HepG2 (cell line): ENCODE results near the gene ABT1. TPM values are rescaled to one million over a fixed set of nuclear protein-coding genes. Genes with fewer than 3 reads are reported as not detected.

Experiments used
- ATAC-seq: fragments of 200-7000 bp; cut with Tn5 transposase; 3 replicates; pipeline ENCODE4 v1.9.1; 2020; ENCODE audit warnings: mild to moderate bottlenecking, moderate library complexity
- BruUV-seq: library from RNA; stranded (reverse); fragments of 400-500 nt; replicated peaks from 2 replicates; lab custom pipeline; 2021; lab: Mats Ljungman, UMichigan
- CTCF ChIA-PET: fragments of 300-600 bp; formaldehyde crosslinking; extraction: SDS; loops from one replicate; lab custom pipeline; 2021; ENCODE audit warnings: low total read pairs, inconsistent platforms, low intra/inter-chr PET ratio; lab: Yijun Ruan, JAX
- POLR2A ChIA-PET: fragments of 350-600 bp; sonication (Branson Sonifier 250); formaldehyde crosslinking; loops from one replicate; lab custom pipeline; 2020; ENCODE audit warnings: antibody characterized with exemption, inconsistent platforms; lab: Yijun Ruan, JAX
- DNase-seq: peaks from one replicate; pipeline ENCODE4 v3.0.0-alpha.2; 2015; ENCODE audit warnings: low spot score
- FAIRE-seq: peaks from 3 replicates; lab custom pipeline; 2011; peaks lifted over from hg19 to GRCh38; lab: Jason Lieb, UNC
- H2AFZ ChIP-seq: one replicate; pipeline ENCODE4 v1.6.1; 2011; ENCODE audit warnings: low read length, inconsistent platforms
- H3K27ac ChIP-seq: fragments of 300-600 bp; 3 replicates; pipeline ENCODE4 v1.8.0; 2011; ENCODE audit warnings: mixed run types, mild to moderate bottlenecking, mixed read lengths, low read length, inconsistent platforms; ENCODE audit not compliant: insufficient read depth; ENCODE audit errors: extremely low read length
- H3K27me3 ChIP-seq, 2 experiments: fragments of 200-600 bp in 1 of 2; 2 replicates in 1 of 2; 3 replicates in 1 of 2; pipeline versions ENCODE4 v1.6.0 to v1.8.0; 2011; ENCODE audit warnings: low read length in 2 of 2, mild to moderate bottlenecking in 2 of 2, moderate library complexity in 2 of 2, inconsistent platforms in 1 of 2; ENCODE audit not compliant: insufficient read depth in 2 of 2, control insufficient read depth in 1 of 2
- H3K36me3 ChIP-seq, 2 experiments: fragments of 200-600 bp in 1 of 2; replicated peaks in 1 of 2; 2 replicates in 1 of 2; 3 replicates in 1 of 2; pipeline versions ENCODE4 v1.5.1 to v1.8.0; 2011; ENCODE audit warnings: low read length in 2 of 2, inconsistent platforms in 1 of 2; ENCODE audit not compliant: insufficient read depth in 2 of 2, control insufficient read depth in 1 of 2
- H3K4me1 ChIP-seq: 2 replicates; pipeline ENCODE4 v1.5.1; 2012; ENCODE audit warnings: low read length, inconsistent platforms; ENCODE audit not compliant: insufficient read depth
- H3K4me2 ChIP-seq: 2 replicates; pipeline ENCODE4 v1.6.0; 2011; ENCODE audit warnings: low read depth, low read length, inconsistent platforms
- H3K4me3 ChIP-seq, 3 experiments: fragments of 200-600 bp in 1 of 3; sonication (generic), shearing (Covaris generic) in 1 of 3; replicated peaks in 1 of 3; 2 replicates each; pipeline ENCODE4 v1.5.1; 2011 to 2016; ENCODE audit warnings: low read length in 3 of 3, inconsistent platforms in 2 of 3, low read depth in 2 of 3, mild to moderate bottlenecking in 2 of 3, control low read depth in 1 of 3, mixed read lengths in 1 of 3; ENCODE audit not compliant: insufficient read depth in 1 of 3
- H3K79me2 ChIP-seq: one replicate; pipeline ENCODE4 v1.6.1; 2011; ENCODE audit warnings: low read length, inconsistent platforms; ENCODE audit not compliant: insufficient read depth
- H3K9ac ChIP-seq: 2 replicates; pipeline ENCODE4 v1.6.0; 2011; ENCODE audit warnings: mild to moderate bottlenecking, low read depth, low read length, inconsistent platforms; ENCODE audit not compliant: insufficient read depth
- H3K9me3 ChIP-seq: 2 replicates; pipeline ENCODE4 v1.5.1; 2012; ENCODE audit warnings: mild to moderate bottlenecking, low read length
- H4K20me1 ChIP-seq: 2 replicates; pipeline ENCODE4 v1.6.0; 2011; ENCODE audit warnings: inconsistent platforms, mild to moderate bottlenecking, low read length, moderate library complexity; ENCODE audit not compliant: insufficient read depth
- KLF15 ChIP-seq: sonication (generic); formaldehyde crosslinking; IDR thresholded peaks from 2 replicates; pipeline ENCODE4 v1.8.1; 2023; ENCODE audit warnings: borderline replicate concordance, mild to moderate bottlenecking, inconsistent platforms, missing genetic modification reagents, mixed read lengths
- MAFF ChIP-seq: IDR thresholded peaks from 2 replicates; pipeline ENCODE4 v1.6.1; 2011; ENCODE audit warnings: low read depth, low read length, improper control_type of control experiment
- MAFK ChIP-seq, 2 experiments: IDR thresholded peaks in 1 of 2; conservative IDR thresholded peaks in 1 of 2; 2 replicates each; pipeline ENCODE4 v1.6.1; 2011; ENCODE audit warnings: improper control_type of control experiment in 2 of 2, low read length in 2 of 2
- POLR2A ChIP-seq, 2 experiments: IDR thresholded peaks; 2 replicates each; pipeline ENCODE4 v1.6.1; 2011; ENCODE audit warnings: low read depth in 2 of 2, low read length in 2 of 2, mild to moderate bottlenecking in 1 of 2, moderate library complexity in 1 of 2; ENCODE audit not compliant: insufficient read depth in 1 of 2
- SNAPC5 ChIP-seq: sonication (generic); formaldehyde crosslinking; IDR thresholded peaks from 2 replicates; pipeline ENCODE4 v1.8.1; 2023; ENCODE audit warnings: mild to moderate bottlenecking, missing genetic modification reagents, borderline replicate concordance
- ZBTB37 ChIP-seq: sonication (generic); formaldehyde crosslinking; IDR thresholded peaks from 2 replicates; pipeline ENCODE4 v1.4.0; 2020; ENCODE audit warnings: mild to moderate bottlenecking, missing genetic modification reagents
- ZNF367 ChIP-seq: sonication (generic); formaldehyde crosslinking; IDR thresholded peaks from 2 replicates; pipeline ENCODE4 v1.4.0; 2020; ENCODE audit warnings: missing genetic modification reagents, borderline replicate concordance
- ZNF644 ChIP-seq: IDR thresholded peaks from 2 replicates; pipeline ENCODE4 v1.6.1; 2016; ENCODE audit warnings: low read depth
- ZNF749 ChIP-seq: sonication (generic); formaldehyde crosslinking; IDR thresholded peaks from 2 replicates; pipeline ENCODE4 v1.8.0; 2022; ENCODE audit warnings: mild to moderate bottlenecking, missing genetic modification reagents, moderate library complexity, borderline replicate concordance
- WGBS: methylation state at CpG from one replicate; pipeline ENCODE4 v1.1.6; 2017; ENCODE audit warnings: low lambda C conversion rate; 5-methylcytosine and 5-hydroxymethylcytosine counted together
- in situ Hi-C: cut with HindIII; loops from 2 replicates; pipeline ENCODE4 v1.10.0; 2017; ENCODE audit warnings: low pct_unique_long_range_greater_than_20kb; ENCODE audit not compliant: extremely low pct_ligation_motif_present
- intact Hi-C: fragments of 100-400 bp; cut with micrococcal nuclease; formaldehyde crosslinking; loops from one replicate; pipeline ENCODE4 v1.10.0; 2022; ENCODE audit not compliant: unreplicated experiment
- polyA plus RNA-seq, 8 experiments: library from polyadenylated mRNA; depleted of rRNA in 3 of 8; stranded (reverse) in 7 of 8; unstranded in 1 of 8; fragments of >200 nt; fragmentation: Illumina TruSeq in 4 of 8; extraction: Trizol in 4 of 8; gene quantifications; 2 replicates each; pipeline versions ENCODE4 v1.2.1 to v1.2.3, GENCODE V29; 2011 to 2016; ENCODE audit warnings: low read depth in 4 of 8, missing spikeins in 1 of 8, mixed read lengths in 1 of 8; ENCODE audit not compliant: insufficient read depth in 1 of 8
- total RNA-seq, 5 experiments: library from RNA; depleted of rRNA; stranded (reverse); fragments of >200 nt; fragmentation: Illumina TruSeq; extraction: Trizol; gene quantifications; 2 replicates each; pipeline ENCODE4 v1.2.3, GENCODE V29; 2016; ENCODE audit warnings: low read depth in 1 of 5

ABT1 gene
- total and polyA plus RNA-seq, 2 of the 13 experiments (the other 11 are each of a cell fraction or from before 2014, with no cell fraction given) = 38.4 TPM

GRCh38 chr6:26602262-26602661 is 5.5 kb downstream of the ABT1 start:
- TF ChIP-seq MAFK (conservative IDR thresholded peaks at IDR 0.05 in 1 of 2, IDR thresholded peaks at IDR 0.05 in 1 of 2; ENCODE audit: low read length in 2 of 2) = peak; percentile 76 to 86
- TF ChIP-seq KLF15 (CRISPR knock-in tag) = no peak
- peak; percentile 82 for TF ChIP-seq MAFF
- TF ChIP-seq SNAPC5 (CRISPR knock-in tag) = no peak
- TF ChIP-seq ZNF367 (CRISPR knock-in tag) = no peak
- no peak for TF ChIP-seq ZNF749 (CRISPR knock-in tag)
- no peak for TF ChIP-seq ZNF644 (CRISPR knock-in tag)
- TF ChIP-seq POLR2A (IDR thresholded peaks at IDR 0.05; ENCODE audit: insufficient read depth in 1 of 2, low read depth in 2 of 2, low read length in 2 of 2) = no peak
- TF ChIP-seq ZBTB37 = no peak
- Histone ChIP-seq H3K79me2 (peaks cover 10% of the 10 kb centered on the region), H3K9ac (no peak overlapping the region), H3K36me3 (peaks cover 4 to 19% of the 10 kb centered on the region in 2 experiments), H3K4me1 (peaks cover 8% of the 10 kb centered on the region), H4K20me1 (no peaks in the 10 kb centered on the region), H3K4me2 (no peak overlapping the region), H3K27ac (no peak overlapping the region), H3K9me3 (no peaks in the 10 kb centered on the region), H3K4me3 (no peak overlapping the region), H3K27me3 (no peaks in the 10 kb centered on the region; a peak in 1 of 5 replicates), H2AFZ (no peak overlapping the region)
- BruUV-seq = no TSS peak
- POLR2A ChIA-PET = no interaction called here
- DNase-seq (no peak), ATAC-seq (no peak), FAIRE-seq (no peak)
- intact Hi-C loops (no loop called here), in situ Hi-C loops (no loop called here)
- CTCF ChIA-PET = no interaction called here
- 83% methylated on average over 3 of the region's 3 CpGs for WGBS
